Sigmoid colon (tissue), 4 donors: ENCODE data around the gene HES3.

Experiments used
- CTCF ChIP-seq, 4 experiments: fragments of 450-650 bp in 3 of 4; fragments of 200-600 bp in 1 of 4; IDR thresholded peaks; one replicate each; pipeline ENCODE4 v1.5.1; 2016 to 2019; ENCODE audit warnings: antibody characterized with exemption in 4 of 4, mild to moderate bottlenecking in 3 of 4, moderate library complexity in 2 of 4
- EP300 ChIP-seq, 4 donors: sonication (generic); formaldehyde crosslinking; IDR thresholded peaks; one replicate each; pipeline ENCODE4 v1.6.1; 2017; ENCODE audit warnings: antibody characterized with exemption in 4 of 4

GRCh38 chr1:6273380-6273891, 29.5 kb downstream of the HES3 start:
- no peak for TF ChIP-seq CTCF (IDR thresholded peaks at IDR 0.05)
- TF ChIP-seq EP300 (IDR thresholded peaks at IDR 0.05) = no peak
